Activated naive CD8-positive, alpha-beta T cell treated with anti-CD3 and anti-CD28 coated beads, Interleukin-2, amount 10 ng/mL, durations not matched to agents 7 days and 5 days (primary cell): ENCODE data around the gene PLPPR3. TPM values are rescaled to one million over a fixed set of nuclear protein-coding genes. Genes with fewer than 3 reads are reported as not detected.
A peak's percentile ranks its signal among the peaks of the same experiment; 100 is the strongest.

ENCODE experiments used
- ATAC-seq: fragments of 150-1000 bp; cut with Tn5 transposase; one replicate; pipeline ENCODE4 v1.10.0; 2021; ENCODE audit warnings: low read depth, moderate library complexity
- POLR2A ChIA-PET: fragments of 350-600 bp; sonication (Branson Sonifier 250); formaldehyde crosslinking; loops from one replicate; lab custom pipeline; 2021; ENCODE audit warnings: antibody characterized with exemption; lab: Charles Lee
- DNase-seq: peaks from one replicate; pipeline ENCODE4 v3.0.0; 2021
- H3K27ac Mint-ChIP-seq: one replicate; pipeline ENCODE4 v1.8.0; 2022; ENCODE audit warnings: mild to moderate bottlenecking, mixed read lengths
- H3K27me3 Mint-ChIP-seq: one replicate; pipeline ENCODE4 v1.8.0; 2022; ENCODE audit warnings: mild to moderate bottlenecking, moderate library complexity, mixed read lengths
- H3K36me3 Mint-ChIP-seq: one replicate; pipeline ENCODE4 v1.8.0; 2021; ENCODE audit warnings: mild to moderate bottlenecking, mixed read lengths
- H3K4me1 Mint-ChIP-seq: one replicate; pipeline ENCODE4 v1.8.0; 2021; ENCODE audit warnings: mixed read lengths
- H3K4me3 Mint-ChIP-seq: one replicate; pipeline ENCODE4 v1.8.0; 2022; ENCODE audit warnings: mild to moderate bottlenecking, moderate library complexity, mixed read lengths
- H3K9me3 Mint-ChIP-seq: one replicate; pipeline ENCODE4 v1.8.0; 2021; ENCODE audit warnings: mixed read lengths
- total RNA-seq, 2 experiments: library from RNA; stranded (reverse); gene quantifications; one replicate each; pipeline ENCODE4 v1.2.3, GENCODE V29; 2021

Gene PLPPR3
- total RNA-seq, 2 experiments from 2014 or later, result not detected

GRCh38 chr19:815079-815774 is 6.5 kb downstream of the PLPPR3 start:
- no peaks in the 10 kb centered on the region for H3K4me1 Mint-ChIP-seq
- H3K9me3 Mint-ChIP-seq, result peaks cover 5% of the 10 kb centered on the region
- DNase-seq (peak; percentile 40), ATAC-seq (no peak)
- POLR2A ChIA-PET, result no interaction called here
- peaks cover 24% of the 10 kb centered on the region for H3K36me3 Mint-ChIP-seq
- H3K4me3 Mint-ChIP-seq, result no peak overlapping the region
- H3K27me3 Mint-ChIP-seq, result peaks cover 2% of the 10 kb centered on the region
- H3K27ac Mint-ChIP-seq, result no peak overlapping the region

GRCh38 chr19:814152-815078 is 7.3 kb downstream of the PLPPR3 start:
- Mint-ChIP-seq H3K9me3 (peaks cover 5% of the 10 kb centered on the region), H3K27ac (peak overlapping the region; percentile 75), H3K36me3 (peaks cover 26% of the 10 kb centered on the region), H3K4me1 (no peaks in the 10 kb centered on the region), H3K27me3 (no peaks in the 10 kb centered on the region), H3K4me3 (no peak overlapping the region)
- ATAC-seq, result peak; percentile 6
- POLR2A ChIA-PET, result interaction anchor here (0.7 kb wide), 1 partner anchor 13 kb away, joined by 3 read pairs; no protein-coding TSS in a partner anchor
- no peak for DNase-seq

GRCh38 chr19:813219-814151 is 8.3 kb downstream of the PLPPR3 start:
- peaks cover 5% of the 10 kb centered on the region for H3K9me3 Mint-ChIP-seq
- POLR2A ChIA-PET, result interaction anchor here (0.7 kb wide), 1 partner anchor 12 kb away, joined by 3 read pairs; no protein-coding TSS in a partner anchor
- H3K27ac Mint-ChIP-seq, result no peak overlapping the region
- H3K27me3 Mint-ChIP-seq, result no peaks in the 10 kb centered on the region
- DNase-seq (no peak), ATAC-seq (peak; percentile 6)
- no peak overlapping the region for H3K4me3 Mint-ChIP-seq
- H3K4me1 Mint-ChIP-seq, result no peaks in the 10 kb centered on the region
- H3K36me3 Mint-ChIP-seq, result peaks cover 26% of the 10 kb centered on the region

- ATAC-seq (no peak), DNase-seq (no peak)
- Mint-ChIP-seq H3K27me3 (no peaks in the 10 kb centered on the region), H3K4me1 (peaks cover under 1% of the 10 kb centered on the region), H3K9me3 (peaks cover 5% of the 10 kb centered on the region), H3K4me3 (no peak overlapping the region), H3K27ac (no peak overlapping the region), H3K36me3 (peaks cover 28% of the 10 kb centered on the region)
- POLR2A ChIA-PET, result no interaction called here
Observed at GRCh38 chr19:812747-813218, 9.0 kb downstream of the PLPPR3 start.

GRCh38 chr19:812049-812746 is 9.6 kb downstream of the PLPPR3 start:
- ATAC-seq (no peak), DNase-seq (no peak)
- Mint-ChIP-seq H3K9me3 (peaks cover 5% of the 10 kb centered on the region), H3K27ac (no peak overlapping the region), H3K4me1 (peaks cover 5% of the 10 kb centered on the region), H3K4me3 (no peak overlapping the region), H3K36me3 (peaks cover 34% of the 10 kb centered on the region), H3K27me3 (no peaks in the 10 kb centered on the region)
- POLR2A ChIA-PET, result no interaction called here

- no peak for DNase-seq
- POLR2A ChIA-PET, result no interaction called here
- peaks cover 5% of the 10 kb centered on the region for H3K4me1 Mint-ChIP-seq
- H3K36me3 Mint-ChIP-seq, result peaks cover 32% of the 10 kb centered on the region
- ATAC-seq, result no peak
- H3K27me3 Mint-ChIP-seq, result no peaks in the 10 kb centered on the region
- H3K9me3 Mint-ChIP-seq, result peaks cover 5% of the 10 kb centered on the region
- no peak overlapping the region for H3K27ac Mint-ChIP-seq
- no peak overlapping the region for H3K4me3 Mint-ChIP-seq
Observed at GRCh38 chr19:811506-812048, 10.2 kb downstream of the PLPPR3 start.

- H3K4me3 Mint-ChIP-seq, result no peak overlapping the region
- no peak overlapping the region for H3K27ac Mint-ChIP-seq
- H3K36me3 Mint-ChIP-seq, result peaks cover 27% of the 10 kb centered on the region
- POLR2A ChIA-PET, result no interaction called here
- DNase-seq, result no peak
- no peak for ATAC-seq
- no peaks in the 10 kb centered on the region for H3K27me3 Mint-ChIP-seq
- peaks cover 5% of the 10 kb centered on the region for H3K4me1 Mint-ChIP-seq
- H3K9me3 Mint-ChIP-seq, result peaks cover 2% of the 10 kb centered on the region
Observed at GRCh38 chr19:810883-811489, 10.8 kb downstream of the PLPPR3 start.

- no peak overlapping the region for H3K27ac Mint-ChIP-seq
- H3K4me3 Mint-ChIP-seq, result no peak overlapping the region
- POLR2A ChIA-PET, result no interaction called here
- ATAC-seq (no peak), DNase-seq (no peak)
- no peaks in the 10 kb centered on the region for H3K9me3 Mint-ChIP-seq
- no peaks in the 10 kb centered on the region for H3K27me3 Mint-ChIP-seq
- H3K36me3 Mint-ChIP-seq, result peaks cover 23% of the 10 kb centered on the region
- H3K4me1 Mint-ChIP-seq, result peaks cover 5% of the 10 kb centered on the region
Observed at GRCh38 chr19:810077-810855, 11.5 kb downstream of the PLPPR3 start.

- Mint-ChIP-seq H3K4me1 (peaks cover 5% of the 10 kb centered on the region), H3K4me3 (no peak overlapping the region), H3K27me3 (no peaks in the 10 kb centered on the region), H3K9me3 (no peaks in the 10 kb centered on the region), H3K36me3 (peaks cover 19% of the 10 kb centered on the region), H3K27ac (no peak overlapping the region)
- ATAC-seq (no peak), DNase-seq (no peak)
- POLR2A ChIA-PET, result no interaction called here
Observed at GRCh38 chr19:808423-808775, 13.4 kb downstream of the PLPPR3 start.

GRCh38 chr19:807627-808422 is 13.9 kb downstream of the PLPPR3 start:
- Mint-ChIP-seq H3K4me1 (peaks cover 6% of the 10 kb centered on the region), H3K9me3 (no peaks in the 10 kb centered on the region), H3K4me3 (no peak overlapping the region), H3K27me3 (no peaks in the 10 kb centered on the region), H3K36me3 (peaks cover 19% of the 10 kb centered on the region), H3K27ac (peak overlapping the region; percentile 32)
- DNase-seq (no peak), ATAC-seq (no peak)
- POLR2A ChIA-PET, result no interaction called here
